GDM1 (cell line): ENCODE measurements around the gene SPATS2L.

Source experiments
- DNase-seq: peaks from one replicate; lab custom pipeline; 2025; lab: John Stamatoyannopoulos, UW

The SPATS2L gene

GRCh38 chr2:200297989-200298388 lies 8.5 kb upstream of the SPATS2L start:
- no peak for DNase-seq

GRCh38 chr2:200298816-200299215 lies 7.7 kb upstream of the SPATS2L start:
- DNase-seq, result no peak

DNA sequence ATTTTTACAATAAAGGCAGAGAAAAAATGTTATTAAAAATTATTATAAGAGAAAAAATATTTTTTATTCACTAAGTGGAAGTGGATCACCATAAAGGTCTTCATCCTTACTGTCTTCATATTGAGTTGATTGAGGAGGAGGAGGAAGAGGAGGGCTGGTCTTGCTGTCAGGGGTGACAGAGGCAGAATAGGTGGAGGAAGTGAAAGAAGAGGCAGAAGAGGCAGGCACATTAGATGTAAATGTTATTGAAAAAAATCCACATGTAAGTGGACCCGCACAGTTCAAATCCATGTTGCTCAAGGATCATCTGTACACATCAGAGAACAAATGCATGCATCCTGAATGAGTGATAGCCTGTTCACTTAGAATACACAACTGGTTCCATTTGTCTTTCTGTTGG lies 6.4 kb upstream of the SPATS2L start:
- DNase-seq, result no peak

DNA sequence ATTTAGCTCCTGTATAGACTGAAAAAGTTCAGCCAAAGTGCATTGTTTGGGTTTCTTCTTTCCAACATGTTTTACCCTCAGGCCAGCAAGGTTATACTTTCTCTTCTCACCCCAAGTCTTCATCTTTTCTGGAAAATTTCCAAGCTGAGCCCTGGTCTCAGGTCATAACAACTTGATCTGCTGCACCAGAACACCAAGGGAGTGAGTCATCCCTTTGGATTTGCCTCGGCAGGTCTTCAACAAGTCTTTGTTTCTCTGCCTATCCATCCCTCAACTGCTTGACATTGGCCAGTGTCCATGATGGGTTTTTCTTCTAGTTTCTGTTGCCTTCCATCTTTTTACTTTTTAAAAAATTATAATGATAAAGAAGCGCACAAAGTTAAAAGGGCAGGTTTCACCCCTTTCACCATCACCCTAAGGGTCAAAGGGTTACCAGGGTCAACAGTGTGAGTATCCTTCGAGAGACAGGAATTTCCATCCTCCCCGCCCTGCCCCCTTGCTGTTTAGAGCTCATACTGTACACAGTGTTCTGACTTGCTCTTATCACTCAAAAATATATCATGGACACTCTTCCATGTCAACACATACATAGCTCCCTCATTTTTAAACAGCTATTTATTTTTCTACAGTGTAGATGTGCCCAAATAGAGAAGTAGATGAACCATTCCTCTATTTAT lies 5.7 kb upstream of the SPATS2L start:
- no peak for DNase-seq

- DNase-seq, result no peak
Measured at GRCh38 chr2:200301953-200302858, 4.3 kb upstream of the SPATS2L start.

- DNase-seq, result no peak
Measured at GRCh38 chr2:200302940-200303727, 3.4 kb upstream of the SPATS2L start.

DNA sequence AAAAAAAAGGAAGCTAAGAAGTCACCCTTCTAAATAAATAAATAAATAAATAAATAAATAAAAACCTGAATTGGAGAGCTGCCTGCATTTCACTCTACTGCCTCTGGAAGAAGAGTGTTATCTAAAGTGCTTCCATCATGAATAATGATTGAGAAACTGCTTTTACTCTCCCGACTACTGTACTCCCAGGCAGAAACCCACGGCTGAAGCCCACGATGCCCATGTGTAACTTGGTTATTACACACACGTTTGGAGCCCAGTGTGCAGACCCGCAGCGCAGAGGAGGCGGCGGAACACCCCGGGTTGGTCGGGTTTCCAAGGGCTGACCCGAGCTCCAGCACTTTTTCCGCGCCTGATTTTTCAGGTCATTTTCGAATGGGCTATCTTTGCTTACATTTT lies 697 bp upstream of the SPATS2L start:
- DNase-seq, result no peak

GRCh38 chr2:200306931-200307723 lies 634 bp downstream of the SPATS2L start:
- no peak for DNase-seq

- no peak for DNase-seq
Measured at GRCh38 chr2:200307724-200308545, 1.4 kb downstream of the SPATS2L start.

GRCh38 chr2:200308546-200309295 lies 2.2 kb downstream of the SPATS2L start:
- DNase-seq, result no peak

DNA sequence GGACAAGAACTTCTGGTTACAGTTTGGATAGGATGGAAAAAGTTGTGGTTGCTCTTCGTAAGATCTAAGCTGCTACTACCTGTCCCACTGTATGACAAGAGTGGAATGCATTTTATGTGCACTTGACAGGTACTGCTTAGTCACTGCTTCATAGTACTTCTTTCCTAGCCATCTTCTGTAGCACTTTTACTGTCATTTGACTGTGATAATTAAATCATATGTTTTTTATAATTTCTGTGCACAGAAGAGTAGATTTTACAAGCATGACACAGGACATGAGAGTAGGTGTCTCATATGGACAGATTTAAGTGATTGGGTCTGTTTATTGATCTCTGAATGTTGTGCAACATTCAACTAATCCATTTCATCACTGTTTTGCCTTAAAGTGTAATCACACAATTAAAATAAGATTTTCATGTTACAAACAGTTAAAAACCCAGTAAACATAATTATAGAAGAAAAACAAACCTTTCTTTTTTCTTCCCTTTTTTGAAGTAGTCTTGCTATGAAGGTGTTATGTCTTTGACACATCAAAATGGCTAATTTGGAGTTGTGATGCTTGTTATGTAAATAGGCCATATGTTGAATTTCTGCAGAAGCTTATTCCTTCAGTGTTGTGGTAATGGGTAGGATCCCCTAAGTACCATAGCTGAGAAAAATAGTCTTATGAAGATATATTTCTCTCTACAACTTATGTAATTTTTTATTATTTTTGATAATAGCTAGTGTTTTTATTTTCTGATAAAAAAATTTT lies 3.0 kb downstream of the SPATS2L start:
- DNase-seq, result no peak

DNA sequence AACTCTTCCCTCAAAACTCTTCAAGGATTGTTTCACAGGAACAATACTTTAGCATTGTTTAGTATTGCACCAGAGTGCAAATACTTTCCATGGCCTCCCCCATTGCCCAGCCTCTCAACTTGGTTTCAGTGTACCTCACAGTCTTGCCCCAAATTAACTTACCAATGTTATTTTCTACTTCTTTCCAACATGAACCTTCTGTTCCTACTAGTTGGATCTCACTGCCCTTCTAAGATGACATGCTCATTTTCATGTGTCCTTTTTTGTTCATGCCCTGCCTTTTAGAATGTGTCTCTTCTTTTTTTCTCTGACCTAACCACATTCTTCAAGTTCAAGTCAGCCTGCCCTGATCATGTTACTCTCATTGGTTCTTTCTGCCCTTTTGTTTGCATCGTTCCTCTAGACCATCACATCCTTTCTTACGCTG lies 4.1 kb downstream of the SPATS2L start:
- no peak for DNase-seq

DNA sequence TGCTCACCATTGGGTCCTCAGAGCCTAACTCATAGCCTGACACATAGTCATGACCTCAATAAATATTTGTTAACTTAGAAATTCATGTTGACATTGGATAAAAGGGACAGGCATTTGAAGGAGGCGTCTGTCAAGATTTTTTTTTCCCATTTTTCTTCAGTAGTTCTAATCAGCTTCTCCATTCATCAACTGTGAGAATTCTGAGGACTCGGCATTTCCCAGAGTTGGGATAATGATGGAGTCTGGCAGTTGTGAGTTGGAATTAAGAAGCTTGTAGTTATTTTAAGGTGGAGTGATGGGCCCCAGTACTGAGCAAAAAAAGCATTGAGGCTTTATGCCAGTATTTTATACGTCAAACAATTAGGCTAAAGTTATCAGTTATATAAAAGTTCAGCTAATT lies 4.6 kb downstream of the SPATS2L start:
- no peak for DNase-seq

- DNase-seq, result no peak
Measured at GRCh38 chr2:200314976-200315567, 8.6 kb downstream of the SPATS2L start.

DNA sequence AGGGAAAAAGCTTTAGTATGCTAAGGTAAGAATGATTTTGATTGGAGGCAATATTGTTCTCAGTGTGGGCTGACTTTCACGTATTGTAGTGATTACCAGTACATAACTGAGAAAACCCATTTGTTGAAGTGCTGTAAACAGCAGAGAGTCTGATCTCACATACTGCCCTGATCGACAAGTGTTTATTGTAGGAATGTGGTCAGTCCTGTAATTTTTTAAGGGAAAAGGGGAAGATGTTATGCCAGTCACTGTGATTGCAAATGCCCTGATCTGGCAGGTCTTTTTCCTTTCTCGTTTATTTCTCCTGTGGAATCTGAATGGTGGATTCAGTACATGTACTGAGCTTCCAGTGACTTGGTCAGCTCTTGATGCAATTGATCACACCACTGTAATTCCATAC lies 11.5 kb downstream of the SPATS2L start:
- no peak for DNase-seq

DNA sequence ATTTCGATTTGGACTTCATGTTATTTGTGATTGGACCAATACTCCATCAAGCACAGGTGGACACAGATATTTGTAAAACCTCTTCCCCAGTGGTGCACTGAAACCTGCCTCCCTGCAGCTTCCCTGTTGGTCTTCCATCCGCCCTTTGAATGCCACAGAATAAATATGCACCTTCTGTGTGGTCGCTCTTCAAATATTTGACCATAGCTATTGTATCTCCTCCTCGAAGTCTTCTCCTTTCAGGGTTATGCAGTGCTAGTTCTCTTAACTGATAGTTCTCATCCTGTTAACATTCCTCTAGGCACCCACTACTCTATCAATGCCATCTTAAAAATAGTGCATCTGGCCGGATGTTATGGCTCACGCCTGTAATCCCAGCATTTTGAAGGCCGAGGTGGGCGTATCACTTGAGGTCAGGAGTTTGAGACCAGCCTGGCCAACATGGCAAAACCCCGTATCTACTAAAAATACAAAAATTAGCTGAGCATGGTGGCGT lies 12.5 kb downstream of the SPATS2L start:
- no peak for DNase-seq

DNA sequence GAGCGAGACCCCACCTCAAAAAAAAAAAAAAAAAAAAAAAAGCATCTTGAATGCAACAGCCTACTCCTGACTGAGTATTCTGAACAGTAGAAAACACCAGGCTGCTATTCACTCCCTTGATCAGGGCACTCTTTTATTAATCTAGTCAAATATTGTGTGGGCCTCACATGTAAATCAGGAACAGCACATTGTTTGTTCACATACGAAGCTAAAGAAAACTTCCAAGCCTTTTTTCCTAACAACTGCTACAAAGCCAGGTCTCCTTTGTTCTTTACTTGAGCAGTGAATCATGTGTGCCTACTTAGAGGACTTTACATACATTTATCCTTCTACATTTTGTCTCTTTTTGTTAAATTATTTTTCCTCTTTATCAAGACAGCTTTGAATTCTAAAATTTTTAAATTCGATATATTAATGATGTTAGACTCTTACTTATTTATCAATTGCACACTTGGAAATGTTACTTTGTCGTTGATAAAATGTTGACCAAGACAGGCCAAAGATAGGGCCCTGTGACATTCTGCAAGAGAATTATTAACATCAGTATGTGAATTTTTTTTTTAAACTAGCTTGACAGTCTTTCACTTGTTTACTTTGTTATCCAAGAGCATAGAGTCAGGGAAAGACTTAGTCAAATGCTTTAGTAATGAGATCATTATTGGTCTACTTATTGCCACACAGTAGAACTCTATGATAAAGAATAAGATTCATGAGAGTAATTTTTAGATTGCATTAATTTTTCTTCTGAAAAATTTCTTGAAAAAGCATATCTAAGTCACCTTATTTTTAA lies 13.2 kb downstream of the SPATS2L start:
- DNase-seq, result no peak

- DNase-seq, result no peak
Measured at GRCh38 chr2:200320344-200320743, 13.9 kb downstream of the SPATS2L start.
